Neuronal stem cell (in vitro differentiated cells): ENCODE data around the gene FCHSD2.

Experiments
- DNase-seq: peaks from one replicate; pipeline ENCODE4 v3.0.0-alpha.2; 2013; ENCODE audit warnings: low spot score
- H2AFZ ChIP-seq: one replicate; pipeline ENCODE4 v1.6.1; 2013; ENCODE audit warnings: mild to moderate bottlenecking, low read length, inconsistent platforms
- H2AK5ac ChIP-seq: 2 replicates; pipeline ENCODE4 v1.6.1; 2013; ENCODE audit warnings: low read depth, mild to moderate bottlenecking, inconsistent platforms, low read length, moderate library complexity, mixed read lengths
- H2BK120ac ChIP-seq: 2 replicates; pipeline ENCODE4 v1.6.1; 2013; ENCODE audit warnings: low read depth, mild to moderate bottlenecking, inconsistent platforms, low read length, moderate library complexity, mixed read lengths
- H2BK12ac ChIP-seq: one replicate; pipeline ENCODE4 v1.6.1; 2013; ENCODE audit warnings: low read length, inconsistent platforms
- H2BK15ac ChIP-seq: 2 replicates; pipeline ENCODE4 v1.6.1; 2013; ENCODE audit warnings: mild to moderate bottlenecking, low read length, inconsistent platforms, mixed read lengths
- H2BK5ac ChIP-seq: one replicate; pipeline ENCODE4 v1.6.1; 2013; ENCODE audit warnings: inconsistent platforms, mild to moderate bottlenecking, low read length, moderate library complexity
- H3K14ac ChIP-seq: one replicate; pipeline ENCODE4 v1.6.1; 2013; ENCODE audit warnings: low read length, inconsistent platforms
- H3K18ac ChIP-seq: 2 replicates; pipeline ENCODE4 v1.6.1; 2013; ENCODE audit warnings: low read length, inconsistent platforms
- H3K23ac ChIP-seq: 2 replicates; pipeline ENCODE4 v1.6.1; 2013; ENCODE audit warnings: low read depth, mild to moderate bottlenecking, mixed read lengths, low read length, inconsistent platforms; ENCODE audit not compliant: poor library complexity
- H3K27ac ChIP-seq: replicated peaks from 3 replicates; pipeline ENCODE4 v1.5.1; 2013; ENCODE audit warnings: low read length, inconsistent platforms
- H3K27me3 ChIP-seq, 3 experiments: 2 replicates each; pipeline ENCODE4 v1.6.1; 2013; ENCODE audit warnings: low read length in 3 of 3, mild to moderate bottlenecking in 2 of 3, inconsistent platforms in 1 of 3, low read depth in 1 of 3, mixed read lengths in 1 of 3, moderate library complexity in 1 of 3; ENCODE audit not compliant: control insufficient read depth in 3 of 3, insufficient read depth in 3 of 3
- H3K36me3 ChIP-seq, 2 donors: replicated peaks in 1 of 2; 2 replicates each; pipeline ENCODE4 v1.6.1; 2013; ENCODE audit warnings: low read length in 2 of 2; ENCODE audit not compliant: control insufficient read depth in 2 of 2, insufficient read depth in 2 of 2
- H3K4ac ChIP-seq: 2 replicates; pipeline ENCODE4 v1.6.1; 2013; ENCODE audit warnings: inconsistent platforms, mild to moderate bottlenecking, low read length, moderate library complexity
- H3K4me1 ChIP-seq, 2 donors: 1 replicate in 1 of 2; 2 replicates in 1 of 2; pipeline ENCODE4 v1.6.1; 2013; ENCODE audit warnings: low read length in 2 of 2, low read depth in 1 of 2; ENCODE audit not compliant: control insufficient read depth in 2 of 2, insufficient read depth in 1 of 2
- H3K4me2 ChIP-seq: one replicate; pipeline ENCODE4 v1.6.1; 2013; ENCODE audit warnings: mild to moderate bottlenecking, low read length, inconsistent platforms; ENCODE audit not compliant: insufficient read depth, poor library complexity, severe bottlenecking
- H3K4me3 ChIP-seq, 2 donors: 2 replicates each; pipeline ENCODE4 v1.5.1; 2013; ENCODE audit warnings: low read length in 2 of 2, mild to moderate bottlenecking in 2 of 2, inconsistent platforms in 1 of 2, moderate library complexity in 1 of 2
- H3K79me1 ChIP-seq: one replicate; pipeline ENCODE4 v1.6.1; 2013; ENCODE audit warnings: low read depth, mild to moderate bottlenecking, inconsistent platforms, low read length, moderate library complexity
- H3K9ac ChIP-seq: one replicate; pipeline ENCODE4 v1.6.1; 2013; ENCODE audit warnings: mild to moderate bottlenecking, low read depth, low read length, inconsistent platforms; ENCODE audit not compliant: poor library complexity
- H3K9me3 ChIP-seq, 2 donors: replicated peaks in 1 of 2; 2 replicates each; pipeline versions ENCODE3 to v1.6.1; 2013; ENCODE audit warnings: low read length in 2 of 2, mild to moderate bottlenecking in 2 of 2, inconsistent platforms in 1 of 2, low read depth in 1 of 2, mixed read lengths in 1 of 2, moderate library complexity in 1 of 2; ENCODE audit not compliant: control insufficient read depth in 2 of 2, insufficient read depth in 1 of 2
- H4K8ac ChIP-seq: one replicate; pipeline ENCODE4 v1.6.1; 2013; ENCODE audit warnings: low read depth, mild to moderate bottlenecking, inconsistent platforms, low read length, moderate library complexity
- H4K91ac ChIP-seq: one replicate; pipeline ENCODE4 v1.6.1; 2013; ENCODE audit warnings: low read length, low read depth, mild to moderate bottlenecking, inconsistent platforms; ENCODE audit not compliant: poor library complexity
- WGBS, 2 donors: extraction: QIAGEN DNeasy Blood & Tissue Kit; methylation state at CpG; one replicate each; pipeline ENCODE4 v1.1.7; 2013; ENCODE audit warnings: missing lambda C conversion rate in 2 of 2, mixed read lengths in 1 of 2; ENCODE audit not compliant: insufficient read length in 2 of 2, insufficient replicate concordance in 1 of 2; ENCODE audit errors: extremely low coverage in 2 of 2; 5-methylcytosine and 5-hydroxymethylcytosine counted together

FCHSD2 gene

GRCh38 chr11:73013021-73013420, 129.1 kb downstream of the FCHSD2 start:
- Histone ChIP-seq H3K36me3 (peaks cover 5 to 10% of the 10 kb centered on the region in 2 donors), H2BK12ac (no peak overlapping the region), H3K14ac (no peak overlapping the region), H2AK5ac (no peak overlapping the region), H4K91ac (no peak overlapping the region), H3K4ac (no peak overlapping the region), H2BK5ac (no peak overlapping the region), H3K4me2 (no peak overlapping the region), H3K4me3 (no peak overlapping the region), H3K4me1 (no peaks in the 10 kb centered on the region), H3K27ac (no peak overlapping the region), H2BK120ac (no peak overlapping the region), H3K27me3 (no peaks in the 10 kb centered on the region), H2BK15ac (no peak overlapping the region), H3K9me3 (peaks cover 13 to 29% of the 10 kb centered on the region in 2 donors), H4K8ac (no peak overlapping the region), H3K9ac (no peak overlapping the region), H3K18ac (no peak overlapping the region), H2AFZ (no peak overlapping the region), H3K23ac (no peak overlapping the region), H3K79me1 (no peaks in the 10 kb centered on the region)
- no CpG with 5 or more reads among the region's 1 CpG for WGBS, 2 donors
- DNase-seq, result no peak

DNA sequence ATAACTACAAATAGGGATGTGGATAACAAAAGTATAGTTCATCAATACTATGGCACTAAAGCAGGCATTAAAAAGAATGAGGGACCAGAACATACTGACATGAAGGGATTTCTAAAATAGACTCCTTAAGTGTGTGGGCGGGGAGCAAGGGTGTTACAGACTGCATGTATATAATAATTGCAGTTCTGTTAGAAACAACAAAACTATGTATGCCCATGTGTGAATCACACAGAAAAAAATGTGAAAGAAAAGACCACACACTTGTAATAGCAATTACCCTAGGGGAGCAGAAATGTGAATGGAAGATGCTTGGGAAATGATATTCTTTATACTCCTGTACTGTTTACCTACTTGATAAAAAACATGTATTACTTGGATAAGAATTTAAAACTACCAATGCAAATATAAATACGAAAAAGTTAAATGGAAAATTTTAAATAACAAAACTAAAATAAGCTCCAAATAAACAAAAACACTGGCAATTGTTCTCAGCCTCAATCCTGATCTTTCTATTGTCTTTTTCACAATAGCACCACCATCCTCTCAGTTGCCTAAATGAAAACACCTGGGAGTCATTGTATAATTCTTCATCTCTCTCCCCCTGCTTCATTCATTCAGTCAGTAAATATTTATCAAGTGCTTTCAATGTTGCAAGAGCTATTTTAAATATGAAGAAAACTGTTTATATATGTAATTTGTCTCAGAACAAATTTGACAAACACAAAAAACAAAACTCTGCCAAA, 129.8 kb downstream of the FCHSD2 start:
- H2AFZ ChIP-seq, result no peak overlapping the region
- no peaks in the 10 kb centered on the region for H3K27me3 ChIP-seq
- H3K9ac ChIP-seq, result no peak overlapping the region
- no peak overlapping the region for H3K23ac ChIP-seq
- H3K4me1 ChIP-seq, result no peaks in the 10 kb centered on the region
- no peak overlapping the region for H2BK5ac ChIP-seq
- H3K14ac ChIP-seq, result no peak overlapping the region
- no peak overlapping the region for H2BK15ac ChIP-seq
- no CpG with 5 or more reads among the region's 2 CpGs for WGBS, 2 donors
- H2AK5ac ChIP-seq, result no peak overlapping the region
- no peak overlapping the region for H3K27ac ChIP-seq
- no peak for DNase-seq
- no peak overlapping the region for H3K4me2 ChIP-seq
- peaks cover 5 to 10% of the 10 kb centered on the region in 2 donors for H3K36me3 ChIP-seq
- H4K91ac ChIP-seq, result no peak overlapping the region
- H3K79me1 ChIP-seq, result no peaks in the 10 kb centered on the region
- no peak overlapping the region for H3K4ac ChIP-seq
- H3K9me3 ChIP-seq, result peaks cover 13 to 29% of the 10 kb centered on the region in 2 donors
- no peak overlapping the region for H4K8ac ChIP-seq
- no peak overlapping the region for H2BK120ac ChIP-seq
- H3K4me3 ChIP-seq, result no peak overlapping the region
- no peak overlapping the region for H2BK12ac ChIP-seq
- H3K18ac ChIP-seq, result no peak overlapping the region

- H3K4me1 ChIP-seq, result no peaks in the 10 kb centered on the region
- H3K27ac ChIP-seq, result no peak overlapping the region
- H3K18ac ChIP-seq, result no peak overlapping the region
- H3K23ac ChIP-seq, result no peak overlapping the region
- no peak overlapping the region for H3K14ac ChIP-seq
- no peak overlapping the region for H2BK5ac ChIP-seq
- H2BK12ac ChIP-seq, result no peak overlapping the region
- H2BK15ac ChIP-seq, result no peak overlapping the region
- H3K79me1 ChIP-seq, result no peaks in the 10 kb centered on the region
- no CpG with 5 or more reads among the region's 2 CpGs for whole genome bisulfite sequencing, 2 donors
- H3K9ac ChIP-seq, result no peak overlapping the region
- no peak overlapping the region for H2BK120ac ChIP-seq
- H4K91ac ChIP-seq, result no peak overlapping the region
- H4K8ac ChIP-seq, result no peak overlapping the region
- H3K4me3 ChIP-seq, result peak overlapping the region in 1 of 2 donors; percentile 28
- no peak for DNase-seq
- no peak overlapping the region for H3K4ac ChIP-seq
- H3K9me3 ChIP-seq, result peaks cover 13 to 29% of the 10 kb centered on the region in 2 donors
- H2AFZ ChIP-seq, result no peak overlapping the region
- no peaks in the 10 kb centered on the region for H3K27me3 ChIP-seq
- peaks cover 5 to 10% of the 10 kb centered on the region in 2 donors for H3K36me3 ChIP-seq
- H2AK5ac ChIP-seq, result no peak overlapping the region
- H3K4me2 ChIP-seq, result no peak overlapping the region
Observed at GRCh38 chr11:73011126-73011817, 130.8 kb downstream of the FCHSD2 start.

- Histone ChIP-seq H2BK120ac (no peak overlapping the region), H3K14ac (no peak overlapping the region), H3K36me3 (peaks cover 5 to 10% of the 10 kb centered on the region in 2 donors), H2BK15ac (no peak overlapping the region), H3K4ac (no peak overlapping the region), H3K27ac (no peak overlapping the region), H3K4me3 (no peak overlapping the region), H4K8ac (no peak overlapping the region), H2AFZ (no peak overlapping the region), H2AK5ac (no peak overlapping the region), H3K18ac (no peak overlapping the region), H3K27me3 (no peaks in the 10 kb centered on the region), H2BK12ac (no peak overlapping the region), H3K79me1 (no peaks in the 10 kb centered on the region), H2BK5ac (no peak overlapping the region), H4K91ac (no peak overlapping the region), H3K4me2 (no peak overlapping the region), H3K23ac (no peak overlapping the region), H3K4me1 (no peaks in the 10 kb centered on the region), H3K9me3 (peaks cover 13 to 29% of the 10 kb centered on the region in 2 donors), H3K9ac (no peak overlapping the region)
- DNase-seq, result no peak
Observed at GRCh38 chr11:73009972-73010371, 132.1 kb downstream of the FCHSD2 start.
